ENCODE data around the gene ST6GAL1.

Gene ST6GAL1

DNA sequence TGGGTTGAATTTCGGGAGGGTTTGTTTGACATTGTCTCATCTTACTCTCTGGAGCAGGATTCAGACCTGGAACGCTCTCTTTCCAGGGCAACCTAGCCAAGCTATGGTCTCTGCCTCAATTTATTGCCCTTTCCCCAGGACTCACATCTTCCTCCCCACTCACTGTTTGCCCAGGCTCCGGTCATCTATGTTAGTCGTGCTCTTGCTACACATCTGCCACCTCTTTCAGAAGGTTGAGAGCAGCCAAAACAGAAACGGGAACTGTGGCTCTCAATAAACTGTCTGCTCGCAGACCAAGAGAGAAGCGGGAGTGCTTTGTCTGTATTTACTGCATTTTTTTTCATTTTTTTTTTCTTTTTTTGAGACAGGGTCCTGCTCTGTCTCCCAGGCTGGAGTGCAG lies 81.6 kb downstream of the ST6GAL1 start:
- Histone ChIP-seq H3K36me3 (no peaks in the 10 kb centered on the region), H3K27me3 (no peaks in the 10 kb centered on the region), H3K4me1 (no peaks in the 10 kb centered on the region), H3K4me3 (ENCODE audit: low read depth, low read length) (no peak overlapping the region), H3K9me3 (no peaks in the 10 kb centered on the region)
- no peak for DNase-seq
- TF ChIP-seq, protein P1, sequence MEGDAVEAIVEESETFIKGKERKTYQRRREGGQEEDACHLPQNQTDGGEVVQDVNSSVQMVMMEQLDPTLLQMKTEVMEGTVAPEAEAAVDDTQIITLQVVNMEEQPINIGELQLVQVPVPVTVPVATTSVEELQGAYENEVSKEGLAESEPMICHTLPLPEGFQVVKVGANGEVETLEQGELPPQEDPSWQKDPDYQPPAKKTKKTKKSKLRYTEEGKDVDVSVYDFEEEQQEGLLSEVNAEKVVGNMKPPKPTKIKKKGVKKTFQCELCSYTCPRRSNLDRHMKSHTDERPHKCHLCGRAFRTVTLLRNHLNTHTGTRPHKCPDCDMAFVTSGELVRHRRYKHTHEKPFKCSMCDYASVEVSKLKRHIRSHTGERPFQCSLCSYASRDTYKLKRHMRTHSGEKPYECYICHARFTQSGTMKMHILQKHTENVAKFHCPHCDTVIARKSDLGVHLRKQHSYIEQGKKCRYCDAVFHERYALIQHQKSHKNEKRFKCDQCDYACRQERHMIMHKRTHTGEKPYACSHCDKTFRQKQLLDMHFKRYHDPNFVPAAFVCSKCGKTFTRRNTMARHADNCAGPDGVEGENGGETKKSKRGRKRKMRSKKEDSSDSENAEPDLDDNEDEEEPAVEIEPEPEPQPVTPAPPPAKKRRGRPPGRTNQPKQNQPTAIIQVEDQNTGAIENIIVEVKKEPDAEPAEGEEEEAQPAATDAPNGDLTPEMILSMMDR (IDR thresholded peaks at IDR 0.05; ENCODE audit: low read depth, low read length), result no peak

DNA sequence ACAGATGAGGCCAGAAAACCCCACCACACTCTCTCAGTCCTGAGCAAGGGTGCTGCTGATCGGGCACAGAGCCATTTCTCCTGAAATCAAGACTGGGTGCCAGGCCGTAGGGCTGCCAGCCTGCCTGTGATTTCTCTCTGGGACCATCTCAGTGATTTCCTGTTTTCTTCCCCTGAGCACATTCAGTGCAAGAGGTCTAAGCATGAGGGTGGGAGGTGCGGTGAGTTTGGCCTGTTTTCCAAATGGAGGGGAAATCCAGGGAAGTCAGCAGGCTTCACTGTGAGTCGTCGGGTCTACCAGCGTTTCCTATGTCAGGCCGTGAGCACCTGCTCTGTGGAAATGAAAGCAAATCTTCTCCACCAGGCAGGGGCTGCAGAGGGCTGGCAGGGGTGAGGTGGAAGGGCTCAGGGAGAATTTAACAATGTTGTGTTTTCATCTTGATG lies 82.3 kb downstream of the ST6GAL1 start:
- DNase-seq, result no peak
- H3K27me3 ChIP-seq, result no peaks in the 10 kb centered on the region
- TF ChIP-seq, protein P1 (IDR thresholded peaks at IDR 0.05; ENCODE audit: low read depth, low read length), result no peak
- H3K36me3 ChIP-seq, result no peaks in the 10 kb centered on the region
- no peaks in the 10 kb centered on the region for H3K9me3 ChIP-seq
- H3K4me3 ChIP-seq (ENCODE audit: low read depth, low read length), result no peak overlapping the region
- H3K4me1 ChIP-seq, result no peaks in the 10 kb centered on the region

DNA sequence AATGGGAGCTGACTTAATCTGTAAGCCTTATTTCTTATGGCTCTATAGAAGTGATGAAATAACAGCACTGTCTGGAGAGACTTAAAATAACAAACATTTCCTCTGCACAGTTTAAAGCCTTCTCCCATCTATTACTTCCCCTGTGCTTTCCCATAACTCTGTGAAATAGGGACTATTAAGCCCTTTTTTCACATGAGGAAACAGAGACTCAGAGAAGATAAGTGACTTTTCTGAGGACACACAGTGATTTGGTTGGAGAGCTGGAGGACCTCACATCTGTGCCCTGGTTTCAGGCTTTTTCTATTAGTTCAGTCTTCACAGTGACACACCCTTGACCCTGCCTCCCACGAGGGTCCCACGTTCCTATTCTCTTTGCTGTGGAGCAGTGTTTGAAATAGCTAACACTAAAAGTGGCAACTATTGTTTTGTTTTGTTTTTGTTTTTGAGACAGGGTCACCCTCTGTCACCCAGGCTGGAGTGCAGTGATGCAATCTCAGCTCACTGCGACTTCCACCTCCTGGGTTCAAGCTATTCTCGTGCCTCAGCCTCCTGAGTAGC lies 82.9 kb downstream of the ST6GAL1 start:
- H3K4me3 ChIP-seq (ENCODE audit: low read depth, low read length), result no peak overlapping the region
- no peak for DNase-seq
- TF ChIP-seq, protein P1 (IDR thresholded peaks at IDR 0.05; ENCODE audit: low read depth, low read length), result no peak
- H3K36me3 ChIP-seq, result no peaks in the 10 kb centered on the region
- no peaks in the 10 kb centered on the region for H3K9me3 ChIP-seq
- H3K27me3 ChIP-seq, result no peaks in the 10 kb centered on the region
- no peaks in the 10 kb centered on the region for H3K4me1 ChIP-seq

DNA sequence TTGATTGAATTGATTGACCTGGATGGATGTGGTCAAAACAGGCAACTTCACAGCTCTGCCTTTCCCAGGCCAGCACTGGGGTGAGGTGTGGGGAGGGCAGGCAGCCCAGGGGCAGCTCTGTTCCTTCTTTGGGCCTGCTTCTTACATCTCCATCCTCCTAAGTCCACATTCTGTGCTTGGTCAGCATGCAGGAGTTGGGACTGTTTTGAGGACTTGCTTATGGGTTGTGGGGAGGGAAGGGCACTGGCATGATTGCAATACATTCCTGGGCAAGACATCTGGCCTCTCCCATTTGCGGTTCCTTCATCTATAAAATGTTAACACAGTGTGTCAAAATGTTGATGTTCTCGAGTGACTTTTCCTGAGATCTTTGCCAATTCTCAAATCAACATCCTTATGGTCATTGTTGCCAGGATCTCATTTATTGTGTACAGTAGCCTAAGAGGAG lies 84.1 kb downstream of the ST6GAL1 start:
- no peaks in the 10 kb centered on the region for H3K36me3 ChIP-seq
- DNase-seq, result no peak
- no peaks in the 10 kb centered on the region for H3K9me3 ChIP-seq
- no peaks in the 10 kb centered on the region for H3K27me3 ChIP-seq
- TF ChIP-seq, protein P1 (IDR thresholded peaks at IDR 0.05; ENCODE audit: low read depth, low read length), result no peak
- H3K4me1 ChIP-seq, result no peaks in the 10 kb centered on the region
- no peak overlapping the region for H3K4me3 ChIP-seq (ENCODE audit: low read depth, low read length)

DNA sequence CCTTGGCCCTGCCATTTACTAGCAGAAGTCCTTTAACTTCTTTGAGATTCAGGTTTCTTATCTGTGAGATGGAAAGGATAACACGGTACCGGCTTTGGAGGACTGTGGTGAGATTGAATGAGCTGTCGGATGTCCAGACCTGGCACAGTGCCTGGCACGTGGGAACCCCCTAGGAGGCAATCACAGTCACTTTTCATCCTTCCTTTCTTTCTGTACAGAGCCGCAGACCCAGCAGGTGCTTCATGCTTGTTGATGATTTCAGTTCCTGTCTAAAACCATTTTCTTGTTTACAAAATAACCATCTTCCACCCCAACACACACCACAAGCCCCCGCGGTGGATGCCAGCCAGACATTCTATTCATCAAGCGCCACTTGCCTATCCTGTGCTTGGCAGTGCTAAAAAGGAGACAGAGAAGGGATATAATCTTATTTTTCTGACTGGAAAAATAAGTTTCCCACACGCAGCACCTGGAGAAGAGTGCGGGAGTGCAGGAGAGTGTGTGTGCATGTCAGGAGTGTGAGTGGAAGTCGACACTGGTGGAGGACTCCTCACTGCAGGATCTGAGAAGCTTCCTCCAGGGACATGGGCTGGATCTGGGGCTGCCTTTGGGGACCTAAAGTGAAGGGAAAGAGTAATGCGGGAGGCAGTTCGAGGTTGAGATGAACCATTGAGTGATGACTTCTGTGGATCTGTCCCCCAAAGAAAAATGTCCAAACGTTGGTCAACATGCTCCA lies 85.7 kb downstream of the ST6GAL1 start:
- no peaks in the 10 kb centered on the region for H3K4me1 ChIP-seq
- no peaks in the 10 kb centered on the region for H3K36me3 ChIP-seq
- H3K9me3 ChIP-seq, result no peaks in the 10 kb centered on the region
- H3K27me3 ChIP-seq, result no peaks in the 10 kb centered on the region
- TF ChIP-seq, protein P1 (IDR thresholded peaks at IDR 0.05; ENCODE audit: low read depth, low read length), result no peak
- DNase-seq, result no peak
- no peak overlapping the region for H3K4me3 ChIP-seq (ENCODE audit: low read depth, low read length)

Data from BE2C (cell line).